Liver (tissue), 9 donors: ENCODE data around the gene IFIT1B. TPM values are rescaled to one million over a fixed set of nuclear protein-coding genes. Genes with fewer than 3 reads are reported as not detected.
"Not testable (repeated sequence)": the region's sequence is repeated elsewhere in the genome, so short reads cannot be mapped to it uniquely, and the experiment has no call there.

Experiments used
- DNase-seq: peaks from one replicate; pipeline ENCODE4 v3.0.0-alpha.2; 2017; ENCODE audit warnings: low spot score
- H3K27ac ChIP-seq, 2 donors: one replicate each; pipeline ENCODE4 v1.7.0; 2013; ENCODE audit warnings: inconsistent platforms in 2 of 2, low read length in 2 of 2, control low read depth in 1 of 2, low read depth in 1 of 2, mild to moderate bottlenecking in 1 of 2
- H3K27me3 ChIP-seq, 4 donors: one replicate each; pipeline versions ENCODE4 v1.6.1 to v1.7.0; 2013; ENCODE audit warnings: low read length in 3 of 4, inconsistent platforms in 1 of 4, mild to moderate bottlenecking in 1 of 4, moderate library complexity in 1 of 4; ENCODE audit not compliant: control insufficient read depth in 4 of 4, insufficient read depth in 4 of 4
- H3K36me3 ChIP-seq, 4 donors: one replicate each; pipeline versions ENCODE4 v1.6.1 to v1.7.0; 2013; ENCODE audit warnings: low read length in 3 of 4, mild to moderate bottlenecking in 3 of 4, low read depth in 1 of 4, moderate library complexity in 1 of 4; ENCODE audit not compliant: control insufficient read depth in 4 of 4, insufficient read depth in 3 of 4
- H3K4me1 ChIP-seq, 4 donors: one replicate each; pipeline versions ENCODE4 v1.6.1 to v1.7.0; 2013; ENCODE audit warnings: low read length in 3 of 4, mild to moderate bottlenecking in 3 of 4, moderate library complexity in 1 of 4; ENCODE audit not compliant: control insufficient read depth in 4 of 4, insufficient read depth in 4 of 4
- H3K4me3 ChIP-seq, 3 donors: one replicate each; pipeline versions ENCODE4 v1.6.1 to v1.7.0; 2013; ENCODE audit warnings: low read length in 3 of 3, control low read depth in 1 of 3, low read depth in 1 of 3, mild to moderate bottlenecking in 1 of 3
- H3K9ac ChIP-seq, 2 donors: one replicate each; pipeline ENCODE4 v1.7.0; 2013; ENCODE audit warnings: low read length in 2 of 2, mild to moderate bottlenecking in 2 of 2, moderate library complexity in 2 of 2, control low read depth in 1 of 2, low read depth in 1 of 2
- H3K9me3 ChIP-seq, 4 donors: one replicate each; pipeline versions ENCODE4 v1.6.1 to v1.7.0; 2013; ENCODE audit warnings: low read length in 3 of 4; ENCODE audit not compliant: control insufficient read depth in 4 of 4
- ATF3 ChIP-seq: IDR thresholded peaks from 2 replicates; pipeline ENCODE4 v1.6.1; 2016; ENCODE audit warnings: antibody characterized with exemption
- CTCF ChIP-seq: fragments of 150-350 bp; IDR thresholded peaks from 2 replicates; pipeline ENCODE4 v1.5.1; 2017; ENCODE audit warnings: improper control_type of control experiment, low read depth, low read length; ENCODE audit not compliant: missing input control
- EGR1 ChIP-seq, 2 donors: IDR thresholded peaks; 2 replicates each; pipeline ENCODE4 v1.6.1; 2016 to 2018; ENCODE audit warnings: antibody characterized with exemption in 2 of 2, low read depth in 2 of 2
- FOXA1 ChIP-seq: IDR thresholded peaks from 2 replicates; pipeline ENCODE4 v1.6.1; 2016; ENCODE audit warnings: antibody characterized with exemption
- FOXA2 ChIP-seq: IDR thresholded peaks from 2 replicates; pipeline ENCODE4 v1.6.1; 2016; ENCODE audit warnings: antibody characterized with exemption
- GABPA ChIP-seq, 2 donors: IDR thresholded peaks in 1 of 2; conservative IDR thresholded peaks in 1 of 2; 2 replicates each; pipeline ENCODE4 v1.6.1; 2016; ENCODE audit warnings: antibody characterized with exemption in 2 of 2, mild to moderate bottlenecking in 1 of 2, moderate library complexity in 1 of 2
- HNF4A ChIP-seq, 2 donors: conservative IDR thresholded peaks; 2 replicates each; pipeline ENCODE4 v1.6.1; 2016; ENCODE audit warnings: antibody characterized with exemption in 2 of 2, mild to moderate bottlenecking in 2 of 2
- HNF4G ChIP-seq: IDR thresholded peaks from 2 replicates; pipeline ENCODE4 v1.6.1; 2016; ENCODE audit warnings: antibody characterized with exemption
- JUND ChIP-seq, 2 donors: IDR thresholded peaks; 2 replicates each; pipeline ENCODE4 v1.6.1; 2016; ENCODE audit warnings: antibody characterized with exemption in 2 of 2
- MAX ChIP-seq: IDR thresholded peaks from 2 replicates; pipeline ENCODE4 v1.6.1; 2016; ENCODE audit warnings: antibody characterized with exemption
- NR2F2 ChIP-seq: IDR thresholded peaks from 2 replicates; pipeline ENCODE4 v1.6.1; 2016; ENCODE audit warnings: antibody characterized with exemption
- RAD21 ChIP-seq, 2 donors: IDR thresholded peaks; 2 replicates each; pipeline ENCODE4 v1.6.1; 2016; ENCODE audit warnings: antibody characterized with exemption in 2 of 2, mild to moderate bottlenecking in 2 of 2
- REST ChIP-seq: IDR thresholded peaks from 2 replicates; pipeline ENCODE4 v1.6.1; 2016; ENCODE audit warnings: antibody characterized with exemption, mild to moderate bottlenecking
- RXRA ChIP-seq, 2 donors: IDR thresholded peaks; 2 replicates each; pipeline ENCODE4 v1.6.1; 2017 to 2018; ENCODE audit warnings: antibody characterized with exemption in 2 of 2, mild to moderate bottlenecking in 1 of 2
- SP1 ChIP-seq: IDR thresholded peaks from 2 replicates; pipeline ENCODE4 v1.6.1; 2018; ENCODE audit warnings: antibody characterized with exemption, mild to moderate bottlenecking
- TAF1 ChIP-seq: conservative IDR thresholded peaks from 2 replicates; pipeline ENCODE4 v1.6.1; 2016; ENCODE audit warnings: antibody characterized with exemption, mild to moderate bottlenecking
- YY1 ChIP-seq: IDR thresholded peaks from 2 replicates; pipeline ENCODE4 v1.6.1; 2016; ENCODE audit warnings: antibody characterized with exemption, mild to moderate bottlenecking
- ZBTB33 ChIP-seq: IDR thresholded peaks from 2 replicates; pipeline ENCODE4 v1.6.1; 2016; ENCODE audit warnings: antibody characterized with exemption
- WGBS: extraction: QIAGEN DNeasy Blood & Tissue Kit; methylation state at CpG from one replicate; pipeline ENCODE4 v1.1.7; 2013; 5-methylcytosine and 5-hydroxymethylcytosine counted together
- polyA plus RNA-seq, 2 donors: library from polyadenylated mRNA; stranded (reverse) in 1 of 2; unstranded in 1 of 2; fragments of 200-250 nt in 1 of 2; fragments of >200 nt in 1 of 2; fragmentation: Nextera tagmentation in 1 of 2; extraction: Ambion mirVana in 1 of 2; gene quantifications; one replicate each; pipeline versions ENCODE4 v1.2.1 to v1.2.3, GENCODE V29; 2013 to 2015
- total RNA-seq, 2 donors: library from RNA; depleted of rRNA; stranded (reverse); fragments of >200 nt; gene quantifications; one replicate each; pipeline ENCODE4 v1.2.3, GENCODE V29; 2014
- donor health status: healthy.
- donor health status: healthy.
- donor health status: healthy.
- donor health status: healthy.
- donor health status: healthy.

Gene IFIT1B
- total and polyA plus RNA-seq, 4 donors, result 0.15 to 13.3 TPM; not detected in 2

GRCh38 chr10:89404104-89405047 lies 26.5 kb downstream of the IFIT1B start:
- H3K9ac ChIP-seq, result no peak overlapping the region
- no peak for TF ChIP-seq ATF3
- TF ChIP-seq TAF1, result no peak
- no peak for TF ChIP-seq FOXA1
- no peak for TF ChIP-seq GABPA (IDR thresholded peaks at IDR 0.05 in 1 of 2, conservative IDR thresholded peaks at IDR 0.05 in 1 of 2)
- peak in 1 of 2 donors; percentile 19 for TF ChIP-seq EGR1 (IDR thresholded peaks at IDR 0.05; ENCODE audit: low read depth in 2 of 2)
- peak; percentile 14 to 28 for TF ChIP-seq RAD21 (IDR thresholded peaks at IDR 0.05)
- TF ChIP-seq HNF4G, result no peak
- TF ChIP-seq RXRA (IDR thresholded peaks at IDR 0.05), result peak in 1 of 2 donors; percentile 82
- no peak for TF ChIP-seq JUND (IDR thresholded peaks at IDR 0.05)
- no peak for TF ChIP-seq NR2F2
- TF ChIP-seq MAX, result no peak
- no peak for TF ChIP-seq ZBTB33
- peak; percentile 58 for TF ChIP-seq YY1
- peak; percentile 22 for TF ChIP-seq SP1
- no peak for TF ChIP-seq CTCF
- TF ChIP-seq FOXA2, result peak; percentile 31
- TF ChIP-seq HNF4A (conservative IDR thresholded peaks at IDR 0.05), result peak; percentile 12 to 41
- no peak for TF ChIP-seq REST
- H3K4me3 ChIP-seq, result no peak overlapping the region
- H3K9me3 ChIP-seq, result no peaks in the 10 kb centered on the region
- no peak for DNase-seq
- peaks cover 0 to 16% (median 4%) of the 10 kb centered on the region in 4 donors for H3K4me1 ChIP-seq
- H3K27me3 ChIP-seq, result no peaks in the 10 kb centered on the region
- peak overlapping the region in 1 of 2 donors; percentile 25 for H3K27ac ChIP-seq
- 73% methylated on average over 11 of the region's 11 CpGs for WGBS
- peaks cover 0 to 11% (median 7%) of the 10 kb centered on the region in 4 donors for H3K36me3 ChIP-seq

GRCh38 chr10:89406178-89406577 lies 28.3 kb downstream of the IFIT1B start:
- DNase-seq, H3K9ac ChIP-seq, H3K27ac ChIP-seq, H3K27me3 ChIP-seq, H3K9me3 ChIP-seq, H3K4me3 ChIP-seq: not testable (repeated sequence)
- H3K36me3 ChIP-seq, result peaks cover 0 to 11% (median 7%) of the 10 kb centered on the region in 4 donors
- 97% methylated on average over 9 of the region's 9 CpGs for WGBS
- peaks cover 0 to 17% (median 4%) of the 10 kb centered on the region in 4 donors for H3K4me1 ChIP-seq

- not testable (repeated sequence) for H3K27me3 ChIP-seq, DNase-seq, H3K4me3 ChIP-seq, H3K9ac ChIP-seq, H3K9me3 ChIP-seq, H3K27ac ChIP-seq, H3K36me3 ChIP-seq
- peaks cover 0 to 17% (median 4%) of the 10 kb centered on the region in 4 donors for H3K4me1 ChIP-seq
- WGBS, result 80% methylated on average over 3 of the region's 3 CpGs
Observed at GRCh38 chr10:89407792-89408191, 29.9 kb downstream of the IFIT1B start.
